ENCODE data around the gene SF3B2.
A peak's percentile ranks its signal among the peaks of the same experiment; 100 is the strongest.

The SF3B2 gene

GRCh38 chr11:66068923-66069714 lies 17.0 kb downstream of the SF3B2 start:
- peak overlapping the region; percentile 56 for H3K4me3 ChIP-seq (ENCODE audit: low read depth, low read length)
- peak; percentile 59 for DNase-seq (ENCODE audit: low read depth)

GRCh38 chr11:66069715-66070603 lies 17.8 kb downstream of the SF3B2 start, which contains the start of gene PACS1:
Gene PACS1 (plus strand): TSS chr11:66070272. CDS start chr11:66070487, 215 bp downstream.
- no peak for DNase-seq (ENCODE audit: low read depth)
- H3K4me3 ChIP-seq (ENCODE audit: low read depth, low read length) = peak within 1 kb of the TSS; percentile 56
- TF ChIP-seq CTCF (IDR thresholded peaks at IDR 0.05; ENCODE audit: low read depth, low read length, missing control alignments) = no peak

More at GRCh38 chr11:66068923-66069714, 17.0 kb downstream of the SF3B2 start:
- TF ChIP-seq CTCF (IDR thresholded peaks at IDR 0.05; ENCODE audit: low read depth, low read length, missing control alignments) = peak; percentile 48

- H3K4me3 ChIP-seq (ENCODE audit: low read depth, low read length) = peak overlapping the region; percentile 56
- no peak for DNase-seq (ENCODE audit: low read depth)
- no peak for TF ChIP-seq CTCF (IDR thresholded peaks at IDR 0.05; ENCODE audit: low read depth, low read length, missing control alignments)
Measured at GRCh38 chr11:66070604-66071380, 18.6 kb downstream of the SF3B2 start.

DNA sequence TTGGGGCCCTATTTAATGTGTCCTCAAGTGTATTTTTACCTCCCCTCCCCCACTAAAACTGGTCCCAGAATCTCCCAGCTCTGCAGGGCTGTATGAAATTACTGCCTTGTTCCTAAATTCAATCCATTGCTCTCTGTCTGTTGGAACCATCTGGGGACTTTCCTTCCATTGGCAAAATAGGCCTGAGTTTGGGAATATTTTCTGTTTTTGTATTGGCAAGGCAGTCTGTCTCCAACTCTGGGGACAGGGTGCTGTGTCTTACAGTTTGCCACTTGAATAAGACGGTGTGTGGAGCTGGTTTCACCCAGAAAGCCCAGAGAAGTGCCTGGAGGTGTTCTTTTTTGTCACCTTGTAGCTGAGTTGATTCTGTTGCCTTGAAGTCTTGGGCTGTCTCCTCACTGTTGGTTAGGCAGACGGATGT lies 19.2 kb downstream of the SF3B2 start:
- DNase-seq (ENCODE audit: low read depth) = no peak
- no peak for TF ChIP-seq CTCF (IDR thresholded peaks at IDR 0.05; ENCODE audit: low read depth, low read length, missing control alignments)
- peak overlapping the region; percentile 56 for H3K4me3 ChIP-seq (ENCODE audit: low read depth, low read length)

GRCh38 chr11:66072081-66072480 lies 19.9 kb downstream of the SF3B2 start:
- TF ChIP-seq CTCF (IDR thresholded peaks at IDR 0.05; ENCODE audit: low read depth, low read length, missing control alignments) = no peak
- peak overlapping the region; percentile 56 for H3K4me3 ChIP-seq (ENCODE audit: low read depth, low read length)
- DNase-seq (ENCODE audit: low read depth) = no peak

GRCh38 chr11:66072518-66072917 lies 20.4 kb downstream of the SF3B2 start:
- TF ChIP-seq CTCF (IDR thresholded peaks at IDR 0.05; ENCODE audit: low read depth, low read length, missing control alignments) = no peak
- peak overlapping the region; percentile 56; the same call in 1 of the 2 replicates for H3K4me3 ChIP-seq (ENCODE audit: low read depth, low read length)
- DNase-seq (ENCODE audit: low read depth) = no peak
